ENCODE data around the gene ADGRL3.

Gene ADGRL3

DNA sequence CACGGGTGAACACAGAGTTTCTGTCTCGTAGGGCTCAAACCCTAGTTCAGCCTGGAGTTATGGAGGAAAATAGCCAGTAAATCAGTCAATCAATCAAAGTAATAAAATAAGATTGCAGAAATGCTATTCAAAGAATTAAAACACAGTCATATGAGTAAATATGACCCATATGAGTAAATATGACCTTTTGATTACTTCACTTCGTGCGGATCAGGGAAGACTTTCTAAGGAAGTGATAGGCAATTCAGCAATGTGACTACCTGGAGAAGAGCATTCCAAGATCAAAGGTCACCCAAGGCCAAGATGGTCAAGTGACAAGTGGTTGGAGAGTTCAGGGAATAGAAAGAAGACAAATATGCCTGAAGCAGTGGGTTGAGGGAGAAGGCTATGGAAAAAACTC, 722.6 kb downstream of the ADGRL3 start:
- TF ChIP-seq, protein P1, sequence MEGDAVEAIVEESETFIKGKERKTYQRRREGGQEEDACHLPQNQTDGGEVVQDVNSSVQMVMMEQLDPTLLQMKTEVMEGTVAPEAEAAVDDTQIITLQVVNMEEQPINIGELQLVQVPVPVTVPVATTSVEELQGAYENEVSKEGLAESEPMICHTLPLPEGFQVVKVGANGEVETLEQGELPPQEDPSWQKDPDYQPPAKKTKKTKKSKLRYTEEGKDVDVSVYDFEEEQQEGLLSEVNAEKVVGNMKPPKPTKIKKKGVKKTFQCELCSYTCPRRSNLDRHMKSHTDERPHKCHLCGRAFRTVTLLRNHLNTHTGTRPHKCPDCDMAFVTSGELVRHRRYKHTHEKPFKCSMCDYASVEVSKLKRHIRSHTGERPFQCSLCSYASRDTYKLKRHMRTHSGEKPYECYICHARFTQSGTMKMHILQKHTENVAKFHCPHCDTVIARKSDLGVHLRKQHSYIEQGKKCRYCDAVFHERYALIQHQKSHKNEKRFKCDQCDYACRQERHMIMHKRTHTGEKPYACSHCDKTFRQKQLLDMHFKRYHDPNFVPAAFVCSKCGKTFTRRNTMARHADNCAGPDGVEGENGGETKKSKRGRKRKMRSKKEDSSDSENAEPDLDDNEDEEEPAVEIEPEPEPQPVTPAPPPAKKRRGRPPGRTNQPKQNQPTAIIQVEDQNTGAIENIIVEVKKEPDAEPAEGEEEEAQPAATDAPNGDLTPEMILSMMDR (IDR thresholded peaks at IDR 0.05; ENCODE audit: low read depth, low read length, missing control alignments) = no peak
- no peak for DNase-seq (ENCODE audit: low read depth)
- H3K4me3 ChIP-seq (ENCODE audit: low read depth, low read length) = no peak overlapping the region

DNA sequence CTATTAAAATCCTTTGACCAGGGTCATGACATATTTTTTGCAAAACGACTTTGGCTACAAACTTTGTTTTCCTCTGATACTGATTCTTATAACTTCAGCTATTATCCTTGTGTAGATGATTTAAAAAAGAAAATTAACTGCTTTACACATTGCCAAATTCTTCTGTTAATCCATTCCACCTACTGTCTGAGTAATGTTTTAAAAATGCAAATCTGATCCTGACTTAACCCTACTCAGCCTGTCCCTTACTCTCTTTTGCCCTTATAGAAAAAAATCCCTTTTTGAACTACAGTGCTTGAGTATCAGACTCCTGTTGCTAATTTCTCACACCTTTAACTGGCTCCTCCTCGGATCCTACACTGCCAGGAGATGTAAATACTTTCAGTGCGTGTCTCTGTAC, 723.1 kb downstream of the ADGRL3 start:
- DNase-seq (ENCODE audit: low read depth) = no peak
- no peak overlapping the region for H3K4me3 ChIP-seq (ENCODE audit: low read depth, low read length)
- TF ChIP-seq, protein P1 (IDR thresholded peaks at IDR 0.05; ENCODE audit: low read depth, low read length, missing control alignments) = no peak

DNA sequence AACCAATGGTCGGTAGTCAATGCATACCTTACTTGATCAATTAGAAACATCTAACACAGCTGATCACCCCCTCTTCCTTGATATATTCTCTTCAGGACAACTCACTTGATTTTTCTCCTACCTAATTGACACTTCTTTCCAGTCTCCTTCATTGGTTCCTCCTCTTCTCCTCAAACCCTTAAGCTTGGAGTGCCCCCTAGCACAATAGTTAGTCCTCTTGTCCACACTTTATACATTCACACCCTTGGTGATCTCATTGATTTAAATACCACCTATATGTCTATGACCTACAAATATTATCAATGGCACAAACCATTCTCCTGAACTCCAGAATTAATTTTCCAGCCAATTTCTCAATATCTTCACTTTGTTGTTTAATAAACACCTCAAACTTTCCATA, 724.0 kb downstream of the ADGRL3 start:
- TF ChIP-seq, protein P1 (IDR thresholded peaks at IDR 0.05; ENCODE audit: low read depth, low read length, missing control alignments) = no peak
- no peak overlapping the region for H3K4me3 ChIP-seq (ENCODE audit: low read depth, low read length)
- no peak for DNase-seq (ENCODE audit: low read depth)

DNA sequence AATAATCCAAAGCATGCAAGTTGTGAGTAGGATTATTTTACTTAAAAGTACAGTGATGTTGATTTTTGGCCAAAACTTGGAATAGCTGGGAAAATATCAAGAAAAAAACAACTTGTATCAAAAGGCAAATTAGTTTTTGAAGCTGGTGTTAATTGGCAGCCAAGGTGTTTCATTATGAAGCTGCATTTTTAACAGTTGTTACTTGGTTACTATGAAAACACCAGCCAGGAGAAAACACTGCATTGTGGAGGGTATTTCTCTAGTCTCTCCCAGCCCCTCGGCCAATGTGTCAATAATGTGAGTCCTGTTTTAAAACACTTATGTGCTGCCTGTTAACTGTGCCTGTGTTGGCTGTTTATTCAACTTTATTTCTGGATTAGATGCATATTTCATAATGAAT, 733.4 kb downstream of the ADGRL3 start:
- DNase-seq (ENCODE audit: low read depth) = no peak
- H3K4me3 ChIP-seq (ENCODE audit: low read depth, low read length) = no peak overlapping the region
- TF ChIP-seq, protein P1 (IDR thresholded peaks at IDR 0.05; ENCODE audit: low read depth, low read length, missing control alignments) = no peak

DNA sequence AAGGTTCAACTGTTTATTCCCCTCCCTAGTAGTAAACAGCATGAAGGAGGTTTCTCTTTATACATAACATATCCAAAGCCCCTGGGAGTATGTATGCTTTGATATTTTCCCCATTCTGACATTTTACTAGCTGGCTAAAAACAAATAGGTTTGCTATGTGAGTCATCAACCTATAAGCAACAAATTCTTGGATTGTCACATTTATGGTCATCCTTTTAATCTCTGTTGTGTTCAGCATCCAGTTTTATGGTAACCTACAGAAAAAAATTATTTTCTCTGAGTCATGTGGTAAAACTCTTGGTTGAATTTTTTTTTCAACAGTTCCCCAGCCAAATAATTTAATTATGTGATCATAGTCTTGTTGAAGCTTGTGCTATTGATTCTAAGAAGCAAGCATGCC, 734.1 kb downstream of the ADGRL3 start:
- H3K4me3 ChIP-seq (ENCODE audit: low read depth, low read length) = no peak overlapping the region
- no peak for DNase-seq (ENCODE audit: low read depth)

DNA sequence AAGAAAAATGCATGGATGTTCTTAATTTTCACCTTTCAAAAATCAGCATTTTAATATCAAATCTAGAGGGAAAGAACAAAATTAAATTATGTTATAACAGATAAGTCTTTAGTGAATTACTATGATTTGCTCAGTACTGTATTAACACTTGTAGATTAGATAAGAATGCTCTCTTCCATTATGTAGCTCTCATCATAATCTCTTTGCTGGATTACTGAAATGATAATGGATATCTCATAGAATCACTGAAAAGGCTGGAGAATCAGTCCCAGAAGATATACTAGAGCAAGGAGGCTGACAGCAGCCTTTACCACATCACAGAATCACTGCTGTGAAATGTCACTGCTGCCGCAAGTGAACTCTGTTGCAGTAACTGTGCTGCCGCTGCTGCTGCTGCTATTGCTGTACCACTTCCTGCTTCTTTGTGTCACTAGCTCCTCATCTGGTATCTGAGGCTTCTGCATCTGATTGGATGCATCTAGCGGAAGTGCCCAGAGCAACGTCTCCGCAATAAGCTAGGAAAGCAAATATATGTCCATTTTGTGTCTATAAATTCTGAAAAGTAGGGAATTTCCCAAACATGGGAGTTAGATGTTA, 738.2 kb downstream of the ADGRL3 start:
- TF ChIP-seq, protein P1 (IDR thresholded peaks at IDR 0.05; ENCODE audit: low read depth, low read length, missing control alignments) = no peak
- DNase-seq (ENCODE audit: low read depth) = no peak
- H3K4me3 ChIP-seq (ENCODE audit: low read depth, low read length) = no peak overlapping the region

More for the DNA sequence above, 734.1 kb downstream of the ADGRL3 start:
- TF ChIP-seq, protein P1 (IDR thresholded peaks at IDR 0.05; ENCODE audit: low read depth, low read length, missing control alignments) = no peak

DNA sequence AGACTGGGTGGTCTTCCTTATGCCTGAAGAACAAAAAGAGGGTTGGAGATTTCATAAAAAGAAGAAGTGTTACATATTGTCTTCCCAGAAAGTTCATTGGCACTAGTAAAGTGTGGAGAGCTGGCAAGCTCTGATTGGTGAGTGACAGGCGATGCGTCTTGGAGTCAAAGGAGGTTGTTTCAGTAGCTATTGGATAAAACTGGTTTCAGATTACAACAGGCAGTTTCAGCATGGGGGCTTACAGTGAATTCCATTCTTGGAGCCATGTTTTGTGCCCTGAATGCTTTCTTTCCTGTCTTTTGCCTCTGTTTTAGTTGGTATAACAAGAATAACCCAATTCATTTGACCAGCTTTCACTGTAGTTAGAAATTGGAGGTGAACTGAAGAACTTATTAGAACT, 750.5 kb downstream of the ADGRL3 start:
- DNase-seq (ENCODE audit: low read depth) = no peak
- TF ChIP-seq, protein P1 (IDR thresholded peaks at IDR 0.05; ENCODE audit: low read depth, low read length, missing control alignments) = no peak
- H3K4me3 ChIP-seq (ENCODE audit: low read depth, low read length) = no peak overlapping the region

Measured in GM12864 (cell line).